ENCODE results near the gene BEST4. TPM values are rescaled to one million over a fixed set of nuclear protein-coding genes. Genes with fewer than 3 reads are reported as not detected.

Gene BEST4
- total RNA-seq: not detected

- peak within 1 kb of the TSS; percentile 66 to 85 for H3K27ac ChIP-seq
- H3K9me3 ChIP-seq: no peaks in the 10 kb centered on the region
- H3K4me3 ChIP-seq: no peak within 1 kb of the TSS
- peaks cover 8 to 17% of the 10 kb centered on the region in 2 donors for H3K4me1 ChIP-seq
- H3K36me3 ChIP-seq: no peaks in the 10 kb centered on the region
- no peak for TF ChIP-seq CTCF (IDR thresholded peaks at IDR 0.05)
- H3K27me3 ChIP-seq: no peaks in the 10 kb centered on the region
- no peak for DNase-seq (ENCODE audit: low spot score in 2 of 2)
- intact Hi-C loops (cut with DNase I): loop anchor here (5.0 kb wide), 1 partner anchor 224 kb away; the partner anchor contains the start of genes HECTD3 and UROD
Observed at GRCh38 chr1:44788120-44788860, at the start of gene BEST4. Gene BEST4 (minus strand): TSS chr1:44788170. CDS start chr1:44787705, 465 bp downstream.

DNA sequence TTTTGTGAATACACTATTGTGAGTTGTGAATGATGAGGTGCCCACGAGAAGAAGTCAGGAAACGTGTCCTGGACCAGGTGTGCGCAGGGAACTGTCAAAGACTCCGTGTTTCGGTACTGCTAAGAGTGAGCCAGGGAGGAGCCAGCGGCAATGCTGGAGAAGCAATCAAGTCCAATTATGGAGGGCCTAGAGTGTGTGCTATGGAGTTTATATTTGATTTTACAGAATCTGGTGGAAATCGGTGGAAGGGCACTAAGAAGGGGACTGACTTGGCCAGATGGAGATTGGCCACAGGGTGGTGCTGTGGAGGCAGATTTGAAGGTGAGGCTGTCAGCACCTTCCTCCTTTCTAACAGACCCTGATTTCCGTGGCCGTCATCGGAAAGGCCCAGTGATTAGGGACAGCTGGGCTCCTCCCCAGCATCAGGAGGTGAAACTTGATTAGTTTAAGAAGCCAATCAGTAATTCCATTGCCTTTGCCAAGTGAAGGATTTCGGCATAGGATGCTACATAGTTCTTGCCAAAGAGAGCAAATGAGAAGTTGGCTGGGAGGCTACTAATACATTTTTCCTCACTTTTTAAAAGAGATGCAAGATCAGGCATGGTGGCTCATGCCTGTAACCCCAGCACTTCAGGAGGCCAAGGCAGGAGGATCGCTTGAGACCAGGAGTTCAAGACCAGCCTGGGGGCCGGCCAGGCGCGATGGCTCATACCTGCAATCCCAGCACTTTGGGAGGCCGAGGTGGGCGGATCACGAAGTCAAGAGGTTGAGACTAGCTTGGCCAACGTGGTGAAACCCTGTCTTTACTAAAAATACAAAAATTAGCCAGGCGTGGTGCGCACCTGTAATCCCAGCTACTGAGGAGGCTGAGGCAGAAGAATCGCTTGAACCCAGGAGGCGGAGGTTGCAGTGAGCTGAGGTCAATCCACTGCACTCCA, 48.0 kb upstream of the BEST4 start:
- Histone ChIP-seq H3K9me3 (no peaks in the 10 kb centered on the region), H3K4me1 (no peaks in the 10 kb centered on the region), H3K27ac (no peak overlapping the region), H3K4me3 (no peak overlapping the region), H3K27me3 (no peaks in the 10 kb centered on the region), H3K36me3 (no peaks in the 10 kb centered on the region)
- TF ChIP-seq CTCF (IDR thresholded peaks at IDR 0.05): peak; percentile 73 to 80 (median 75)
- DNase-seq (ENCODE audit: low spot score in 2 of 2): peak in 1 of 2 donors; percentile 91
- intact Hi-C loops (cut with DNase I): loop anchor here (2.0 to 5.0 kb wide), 4 partner anchors 37 to 466 kb away; partner anchors contain the start of genes HECTD3 and UROD

DNA sequence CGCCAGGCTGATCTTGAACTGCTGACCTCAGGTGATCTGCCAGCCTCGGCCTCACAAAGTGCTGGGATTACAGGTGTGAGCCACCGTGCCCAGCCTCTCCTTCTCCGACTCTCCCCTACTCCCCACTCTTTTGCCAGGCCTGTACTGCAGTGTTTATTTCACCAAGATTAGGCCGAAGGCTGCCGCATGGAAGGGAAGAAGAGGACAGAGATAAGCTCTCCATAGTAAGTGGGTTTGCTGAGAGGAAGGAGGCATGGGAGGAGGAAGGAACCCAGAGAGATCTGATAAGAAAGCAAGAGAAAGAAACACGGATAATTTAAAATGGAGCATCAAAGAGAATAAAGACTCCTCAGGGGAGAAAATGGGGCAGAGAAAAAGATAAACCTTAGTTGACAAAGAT, 46.4 kb upstream of the BEST4 start:
- H3K36me3 ChIP-seq: no peaks in the 10 kb centered on the region
- H3K27me3 ChIP-seq: no peaks in the 10 kb centered on the region
- no peaks in the 10 kb centered on the region for H3K4me1 ChIP-seq
- no peak overlapping the region for H3K27ac ChIP-seq
- no peak overlapping the region for H3K4me3 ChIP-seq
- H3K9me3 ChIP-seq: no peaks in the 10 kb centered on the region
- intact Hi-C loops (cut with DNase I): loop anchor here (2.0 kb wide), 1 partner anchor 36 kb away; no protein-coding TSS in a partner anchor
- TF ChIP-seq CTCF (IDR thresholded peaks at IDR 0.05): no peak
- no peak for DNase-seq (ENCODE audit: low spot score in 2 of 2)

DNA sequence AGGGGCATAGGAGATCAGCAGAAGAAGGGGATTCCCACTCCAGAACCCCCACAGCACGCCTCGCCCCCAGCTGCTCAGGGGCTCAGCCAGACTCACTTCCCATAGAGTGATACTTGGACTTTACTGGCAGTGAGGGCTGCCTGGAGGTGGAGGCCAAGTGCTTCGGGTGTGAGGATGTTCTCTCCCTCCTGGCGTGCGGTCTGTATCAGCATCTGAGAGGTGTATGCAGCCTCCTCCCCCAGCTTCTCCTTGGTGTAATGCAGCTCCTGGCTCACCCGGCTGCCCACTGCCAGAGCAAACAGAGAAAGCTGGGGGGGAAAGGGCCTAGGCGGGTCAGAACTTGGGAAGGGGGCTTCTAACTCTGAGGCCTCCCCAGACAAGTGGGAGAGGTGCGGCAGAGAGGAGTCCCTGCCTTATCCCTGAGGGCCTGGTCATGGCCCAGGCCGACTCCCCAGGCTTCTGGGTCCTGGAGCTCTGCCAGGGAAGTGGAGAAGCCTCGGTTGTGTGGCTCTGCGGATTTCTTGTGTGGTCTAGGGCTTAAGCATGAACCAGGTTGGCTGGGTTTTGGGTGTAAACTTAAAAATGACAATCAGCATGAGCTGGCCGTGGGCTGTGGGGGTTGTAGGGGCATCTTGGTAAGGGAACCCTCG, 44.2 kb upstream of the BEST4 start:
- Histone ChIP-seq H3K27ac (no peak overlapping the region), H3K4me3 (no peak overlapping the region), H3K9me3 (no peaks in the 10 kb centered on the region), H3K4me1 (no peaks in the 10 kb centered on the region), H3K36me3 (no peaks in the 10 kb centered on the region), H3K27me3 (no peaks in the 10 kb centered on the region)
- TF ChIP-seq CTCF (IDR thresholded peaks at IDR 0.05): no peak
- DNase-seq (ENCODE audit: low spot score in 2 of 2): no peak
- intact Hi-C loops (cut with DNase I): no loop called here

- Histone ChIP-seq H3K4me3 (no peak overlapping the region), H3K36me3 (no peaks in the 10 kb centered on the region), H3K27ac (no peak overlapping the region), H3K27me3 (no peaks in the 10 kb centered on the region), H3K9me3 (no peaks in the 10 kb centered on the region), H3K4me1 (no peaks in the 10 kb centered on the region)
- intact Hi-C loops (cut with DNase I): no loop called here
- no peak for DNase-seq (ENCODE audit: low spot score in 2 of 2)
- no peak for TF ChIP-seq CTCF (IDR thresholded peaks at IDR 0.05)
Observed at GRCh38 chr1:44831516-44831915, 43.5 kb upstream of the BEST4 start.
